ENCODE results near the gene DOK4. TPM values are rescaled to one million over a fixed set of nuclear protein-coding genes. Genes with fewer than 3 reads are reported as not detected.

The DOK4 gene
- total RNA-seq, 1 donor = 0.94 TPM

GRCh38 chr16:57478396-57479204 lies 7.7 kb downstream of the DOK4 start:
- no peaks in the 10 kb centered on the region for H3K27me3 ChIP-seq (ENCODE audit: insufficient read depth, low read length)
- H3K9me3 ChIP-seq (ENCODE audit: low read depth, low read length) = no peaks in the 10 kb centered on the region
- no peak overlapping the region for H3K4me3 ChIP-seq (ENCODE audit: low read length)
- H3K4me1 ChIP-seq (ENCODE audit: insufficient read depth, low read length) = peaks cover 27% of the 10 kb centered on the region

- Histone ChIP-seq H3K9me3 (ENCODE audit: low read depth, low read length) (no peaks in the 10 kb centered on the region), H3K27me3 (ENCODE audit: insufficient read depth, low read length) (no peaks in the 10 kb centered on the region), H3K4me3 (ENCODE audit: low read length) (no peak overlapping the region), H3K4me1 (ENCODE audit: insufficient read depth, low read length) (peaks cover 27% of the 10 kb centered on the region)
These were observed 8.6 kb downstream of the DOK4 start for GRCh38 chr16:57477531-57478202.

- H3K27me3 ChIP-seq (ENCODE audit: insufficient read depth, low read length) = no peaks in the 10 kb centered on the region
- peaks cover 33% of the 10 kb centered on the region for H3K4me1 ChIP-seq (ENCODE audit: insufficient read depth, low read length)
- no peak overlapping the region for H3K4me3 ChIP-seq (ENCODE audit: low read length)
- no peaks in the 10 kb centered on the region for H3K9me3 ChIP-seq (ENCODE audit: low read depth, low read length)
These were observed 9.5 kb downstream of the DOK4 start for GRCh38 chr16:57476546-57477410.

- H3K4me3 ChIP-seq (ENCODE audit: low read length) = no peak overlapping the region
These were observed 10.5 kb downstream of the DOK4 start for GRCh38 chr16:57475711-57476339.

GRCh38 chr16:57474671-57475661 lies 11.3 kb downstream of the DOK4 start:
- Histone ChIP-seq H3K4me1 (ENCODE audit: insufficient read depth, low read length) (peaks cover 38% of the 10 kb centered on the region), H3K9me3 (ENCODE audit: low read depth, low read length) (no peaks in the 10 kb centered on the region), H3K4me3 (ENCODE audit: low read length) (no peak overlapping the region), H3K27me3 (ENCODE audit: insufficient read depth, low read length) (no peaks in the 10 kb centered on the region)

More at GRCh38 chr16:57475711-57476339, 10.5 kb downstream of the DOK4 start:
- no peaks in the 10 kb centered on the region for H3K27me3 ChIP-seq (ENCODE audit: insufficient read depth, low read length)
- peaks cover 33% of the 10 kb centered on the region for H3K4me1 ChIP-seq (ENCODE audit: insufficient read depth, low read length)
- no peaks in the 10 kb centered on the region for H3K9me3 ChIP-seq (ENCODE audit: low read depth, low read length)

- Histone ChIP-seq H3K27me3 (ENCODE audit: insufficient read depth, low read length) (no peaks in the 10 kb centered on the region), H3K4me3 (ENCODE audit: low read length) (no peak overlapping the region), H3K4me1 (ENCODE audit: insufficient read depth, low read length) (peaks cover 32% of the 10 kb centered on the region), H3K9me3 (ENCODE audit: low read depth, low read length) (no peaks in the 10 kb centered on the region)
These were observed 12.4 kb downstream of the DOK4 start for GRCh38 chr16:57473906-57474305.

GRCh38 chr16:57473176-57473840 lies 13.0 kb downstream of the DOK4 start:
- Histone ChIP-seq H3K4me1 (ENCODE audit: insufficient read depth, low read length) (peaks cover 28% of the 10 kb centered on the region), H3K9me3 (ENCODE audit: low read depth, low read length) (no peaks in the 10 kb centered on the region), H3K27me3 (ENCODE audit: insufficient read depth, low read length) (no peaks in the 10 kb centered on the region), H3K4me3 (ENCODE audit: low read length) (no peak overlapping the region)

GRCh38 chr16:57472665-57473060 lies 13.6 kb downstream of the DOK4 start:
- no peak overlapping the region for H3K4me3 ChIP-seq (ENCODE audit: low read length)
- peaks cover 24% of the 10 kb centered on the region for H3K4me1 ChIP-seq (ENCODE audit: insufficient read depth, low read length)
- H3K27me3 ChIP-seq (ENCODE audit: insufficient read depth, low read length) = no peaks in the 10 kb centered on the region
- H3K9me3 ChIP-seq (ENCODE audit: low read depth, low read length) = no peaks in the 10 kb centered on the region

- Histone ChIP-seq H3K4me3 (ENCODE audit: low read length) (no peak overlapping the region), H3K27me3 (ENCODE audit: insufficient read depth, low read length) (no peaks in the 10 kb centered on the region), H3K9me3 (ENCODE audit: low read depth, low read length) (no peaks in the 10 kb centered on the region)
These were observed 14.2 kb downstream of the DOK4 start for GRCh38 chr16:57471852-57472664.

GRCh38 chr16:57471209-57471608 lies 15.1 kb downstream of the DOK4 start:
- Histone ChIP-seq H3K27me3 (ENCODE audit: insufficient read depth, low read length) (no peaks in the 10 kb centered on the region), H3K4me1 (ENCODE audit: insufficient read depth, low read length) (peaks cover 20% of the 10 kb centered on the region), H3K4me3 (ENCODE audit: low read length) (no peak overlapping the region)

More at GRCh38 chr16:57471852-57472664, 14.2 kb downstream of the DOK4 start:
- H3K4me1 ChIP-seq (ENCODE audit: insufficient read depth, low read length) = peaks cover 24% of the 10 kb centered on the region

GRCh38 chr16:57470711-57471110 lies 15.6 kb downstream of the DOK4 start:
- no peaks in the 10 kb centered on the region for H3K27me3 ChIP-seq (ENCODE audit: insufficient read depth, low read length)
- no peaks in the 10 kb centered on the region for H3K9me3 ChIP-seq (ENCODE audit: low read depth, low read length)
- H3K4me1 ChIP-seq (ENCODE audit: insufficient read depth, low read length) = peaks cover 15% of the 10 kb centered on the region
- no peak overlapping the region for H3K4me3 ChIP-seq (ENCODE audit: low read length)

More at GRCh38 chr16:57471209-57471608, 15.1 kb downstream of the DOK4 start:
- H3K9me3 ChIP-seq (ENCODE audit: low read depth, low read length) = no peaks in the 10 kb centered on the region

- Histone ChIP-seq H3K9me3 (ENCODE audit: low read depth, low read length) (no peaks in the 10 kb centered on the region), H3K4me1 (ENCODE audit: insufficient read depth, low read length) (peaks cover 15% of the 10 kb centered on the region), H3K27me3 (ENCODE audit: insufficient read depth, low read length) (no peaks in the 10 kb centered on the region), H3K4me3 (ENCODE audit: low read length) (no peak overlapping the region)
These were observed 16.3 kb downstream of the DOK4 start for GRCh38 chr16:57469917-57470470.

Measured in mononuclear cell (primary cell).